ENCODE results near the gene UBE2L3. TPM values are rescaled to one million over a fixed set of nuclear protein-coding genes. Genes with fewer than 3 reads are reported as not detected.

Gene UBE2L3
- total and polyA plus RNA-seq, 2 experiments from 2014 or later: 86.3 to 136 TPM

GRCh38 chr22:21591695-21592094, 24.2 kb downstream of the UBE2L3 start (continued):
- TF ChIP-seq CTCF (conservative IDR thresholded peaks at IDR 0.05; ENCODE audit: low read depth in 2 of 2) (no peak), ZNF114 (CRISPR knock-in tag; IDR thresholded peaks at IDR 0.05) (no peak), ETS1 (IDR thresholded peaks at IDR 0.05) (no peak), STAT1 (IDR thresholded peaks at IDR 0.05; ENCODE audit: unreplicated experiment) (no peak), REST (IDR thresholded peaks at IDR 0.05; ENCODE audit: unreplicated experiment) (no peak), POLR2AphosphoS5 (IDR thresholded peaks at IDR 0.05; ENCODE audit: low read depth) (no peak), ZNF331 (CRISPR knock-in tag; IDR thresholded peaks at IDR 0.05; ENCODE audit: low read depth) (no peak), EZH2 (IDR thresholded peaks at IDR 0.05; ENCODE audit: low read depth, unreplicated experiment) (no peak), EZH2phosphoT487 (IDR thresholded peaks at IDR 0.05; ENCODE audit: unreplicated experiment) (no peak), JUNB (IDR thresholded peaks at IDR 0.05; ENCODE audit: unreplicated experiment) (no peak)

- ATAC-seq (no peak), DNase-seq (ENCODE audit: low spot score) (no peak)
- no peaks in the 10 kb centered on the region for H3K9me2 ChIP-seq (ENCODE audit: insufficient read depth)
- no peaks in the 10 kb centered on the region; the same call in 2 of the 3 replicates for H3K9me3 Mint-ChIP-seq
- peaks cover 22% of the 10 kb centered on the region for H3K4me1 Mint-ChIP-seq
- peaks cover 94% of the 10 kb centered on the region for H4K20me1 ChIP-seq (replicated peaks; ENCODE audit: insufficient read depth)
- no peaks in the 10 kb centered on the region; the same call in 1 of the 2 replicates for H3K4me1 ChIP-seq (ENCODE audit: insufficient read depth)
- H3K4me3 ChIP-seq: no peak overlapping the region
- H3K4me3 Mint-ChIP-seq: no peak overlapping the region
- H3K27me3 ChIP-seq (ENCODE audit: insufficient read depth): no peaks in the 10 kb centered on the region
- H3K27ac Mint-ChIP-seq: no peak overlapping the region
- no peak overlapping the region for H3K27ac ChIP-seq (ENCODE audit: low read depth)
- peaks cover 45% of the 10 kb centered on the region for H3K36me3 Mint-ChIP-seq (ENCODE audit: low read depth)
- peaks cover 16% of the 10 kb centered on the region for H3K36me3 ChIP-seq (ENCODE audit: insufficient read depth)
- no peak overlapping the region for H2AFZ ChIP-seq
- peaks cover 7% of the 10 kb centered on the region; the same call in 1 of the 2 replicates for H3F3A ChIP-seq (replicated peaks; ENCODE audit: low read depth)
- H3K27me3 Mint-ChIP-seq (ENCODE audit: insufficient read depth, low read depth, poor library complexity): peaks cover 15% of the 10 kb centered on the region
- H3K4me2 ChIP-seq: no peak overlapping the region
- peaks cover 100% of the 10 kb centered on the region for H3K79me2 ChIP-seq (replicated peaks; ENCODE audit: insufficient read depth)
- TF ChIP-seq ZNF331 (CRISPR knock-in tag; IDR thresholded peaks at IDR 0.05; ENCODE audit: low read depth) (no peak), NANOG (IDR thresholded peaks at IDR 0.05; ENCODE audit: borderline replicate concordance) (no peak), POLR2AphosphoS5 (IDR thresholded peaks at IDR 0.05; ENCODE audit: low read depth) (no peak), ETS1 (IDR thresholded peaks at IDR 0.05) (no peak)
- TF ChIP-seq, protein P1, sequence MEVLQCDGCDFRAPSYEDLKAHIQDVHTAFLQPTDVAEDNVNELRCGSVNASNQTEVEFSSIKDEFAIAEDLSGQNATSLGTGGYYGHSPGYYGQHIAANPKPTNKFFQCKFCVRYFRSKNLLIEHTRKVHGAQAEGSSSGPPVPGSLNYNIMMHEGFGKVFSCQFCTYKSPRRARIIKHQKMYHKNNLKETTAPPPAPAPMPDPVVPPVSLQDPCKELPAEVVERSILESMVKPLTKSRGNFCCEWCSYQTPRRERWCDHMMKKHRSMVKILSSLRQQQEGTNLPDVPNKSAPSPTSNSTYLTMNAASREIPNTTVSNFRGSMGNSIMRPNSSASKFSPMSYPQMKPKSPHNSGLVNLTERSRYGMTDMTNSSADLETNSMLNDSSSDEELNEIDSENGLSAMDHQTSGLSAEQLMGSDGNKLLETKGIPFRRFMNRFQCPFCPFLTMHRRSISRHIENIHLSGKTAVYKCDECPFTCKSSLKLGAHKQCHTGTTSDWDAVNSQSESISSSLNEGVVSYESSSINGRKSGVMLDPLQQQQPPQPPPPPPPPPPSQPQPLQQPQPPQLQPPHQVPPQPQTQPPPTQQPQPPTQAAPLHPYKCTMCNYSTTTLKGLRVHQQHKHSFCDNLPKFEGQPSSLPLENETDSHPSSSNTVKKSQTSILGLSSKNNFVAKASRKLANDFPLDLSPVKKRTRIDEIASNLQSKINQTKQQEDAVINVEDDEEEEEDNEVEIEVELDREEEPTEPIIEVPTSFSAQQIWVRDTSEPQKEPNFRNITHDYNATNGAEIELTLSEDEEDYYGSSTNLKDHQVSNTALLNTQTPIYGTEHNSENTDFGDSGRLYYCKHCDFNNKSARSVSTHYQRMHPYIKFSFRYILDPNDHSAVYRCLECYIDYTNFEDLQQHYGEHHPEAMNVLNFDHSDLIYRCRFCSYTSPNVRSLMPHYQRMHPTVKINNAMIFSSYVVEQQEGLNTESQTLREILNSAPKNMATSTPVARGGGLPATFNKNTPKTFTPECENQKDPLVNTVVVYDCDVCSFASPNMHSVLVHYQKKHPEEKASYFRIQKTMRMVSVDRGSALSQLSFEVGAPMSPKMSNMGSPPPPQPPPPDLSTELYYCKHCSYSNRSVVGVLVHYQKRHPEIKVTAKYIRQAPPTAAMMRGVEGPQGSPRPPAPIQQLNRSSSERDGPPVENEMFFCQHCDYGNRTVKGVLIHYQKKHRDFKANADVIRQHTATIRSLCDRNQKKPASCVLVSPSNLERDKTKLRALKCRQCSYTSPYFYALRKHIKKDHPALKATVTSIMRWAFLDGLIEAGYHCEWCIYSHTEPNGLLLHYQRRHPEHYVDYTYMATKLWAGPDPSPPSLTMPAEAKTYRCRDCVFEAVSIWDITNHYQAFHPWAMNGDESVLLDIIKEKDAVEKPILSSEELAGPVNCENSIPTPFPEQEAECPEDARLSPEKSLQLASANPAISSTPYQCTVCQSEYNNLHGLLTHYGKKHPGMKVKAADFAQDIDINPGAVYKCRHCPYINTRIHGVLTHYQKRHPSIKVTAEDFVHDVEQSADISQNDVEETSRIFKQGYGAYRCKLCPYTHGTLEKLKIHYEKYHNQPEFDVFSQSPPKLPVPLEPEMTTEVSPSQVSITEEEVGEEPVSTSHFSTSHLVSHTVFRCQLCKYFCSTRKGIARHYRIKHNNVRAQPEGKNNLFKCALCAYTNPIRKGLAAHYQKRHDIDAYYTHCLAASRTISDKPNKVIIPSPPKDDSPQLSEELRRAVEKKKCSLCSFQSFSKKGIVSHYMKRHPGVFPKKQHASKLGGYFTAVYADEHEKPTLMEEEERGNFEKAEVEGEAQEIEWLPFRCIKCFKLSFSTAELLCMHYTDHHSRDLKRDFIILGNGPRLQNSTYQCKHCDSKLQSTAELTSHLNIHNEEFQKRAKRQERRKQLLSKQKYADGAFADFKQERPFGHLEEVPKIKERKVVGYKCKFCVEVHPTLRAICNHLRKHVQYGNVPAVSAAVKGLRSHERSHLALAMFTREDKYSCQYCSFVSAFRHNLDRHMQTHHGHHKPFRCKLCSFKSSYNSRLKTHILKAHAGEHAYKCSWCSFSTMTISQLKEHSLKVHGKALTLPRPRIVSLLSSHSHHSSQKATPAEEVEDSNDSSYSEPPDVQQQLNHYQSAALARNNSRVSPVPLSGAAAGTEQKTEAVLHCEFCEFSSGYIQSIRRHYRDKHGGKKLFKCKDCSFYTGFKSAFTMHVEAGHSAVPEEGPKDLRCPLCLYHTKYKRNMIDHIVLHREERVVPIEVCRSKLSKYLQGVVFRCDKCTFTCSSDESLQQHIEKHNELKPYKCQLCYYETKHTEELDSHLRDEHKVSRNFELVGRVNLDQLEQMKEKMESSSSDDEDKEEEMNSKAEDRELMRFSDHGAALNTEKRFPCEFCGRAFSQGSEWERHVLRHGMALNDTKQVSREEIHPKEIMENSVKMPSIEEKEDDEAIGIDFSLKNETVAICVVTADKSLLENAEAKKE (CRISPR knock-in tag; IDR thresholded peaks at IDR 0.05): no peak
These were observed 24.9 kb downstream of the UBE2L3 start for GRCh38 chr22:21592422-21592821.
